Measurements from ENCODE around the gene POM121L2. TPM values are rescaled to one million over a fixed set of nuclear protein-coding genes. Genes with fewer than 3 reads are reported as not detected.

POM121L2 gene
- total and polyA plus RNA-seq, 2 of the 13 experiments (the other 11 are each of a cell fraction or from before 2014, with no cell fraction given) = not detected

- TF ChIP-seq ZNF382 (CRISPR knock-in tag; IDR thresholded peaks at IDR 0.05; ENCODE audit: borderline replicate concordance) (no peak), PITX1 (CRISPR knock-in tag; IDR thresholded peaks at IDR 0.05) (peak; percentile 41; the same call in 1 of the 2 replicates), ZNF530 (CRISPR knock-in tag; IDR thresholded peaks at IDR 0.05; ENCODE audit: low read depth) (no peak), CEBPB (IDR thresholded peaks at IDR 0.05; ENCODE audit: borderline replicate concordance, low read depth, low read length) (no peak), MXI1 (IDR thresholded peaks at IDR 0.05; ENCODE audit: borderline replicate concordance, low read depth, low read length) (no peak), RARA (CRISPR knock-in tag; IDR thresholded peaks at IDR 0.05) (no peak), ZNF724P (CRISPR knock-in tag; IDR thresholded peaks at IDR 0.05; ENCODE audit: borderline replicate concordance) (no peak), CENPT (CRISPR knock-in tag; IDR thresholded peaks at IDR 0.05; ENCODE audit: low read depth) (no peak), SIN3A (IDR thresholded peaks at IDR 0.05; ENCODE audit: borderline replicate concordance, low read depth, low read length) (0 out of 2 replicates have a peak, but pooled peaks have one; percentile 21), MAFF (IDR thresholded peaks at IDR 0.05; ENCODE audit: low read depth, low read length) (peak; percentile 32; the same call in 1 of the 2 replicates), PRDM4 (CRISPR knock-in tag; IDR thresholded peaks at IDR 0.05; ENCODE audit: borderline replicate concordance) (no peak), MED8 (CRISPR knock-in tag; IDR thresholded peaks at IDR 0.05; ENCODE audit: insufficient replicate concordance) (no peak), CHD2 (IDR thresholded peaks at IDR 0.05; ENCODE audit: low read depth, low read length) (no peak), DPF2 (CRISPR knock-in tag; IDR thresholded peaks at IDR 0.05; ENCODE audit: borderline replicate concordance, low read depth) (0 out of 2 replicates have a peak, but pooled peaks have one; percentile 22), SNRNP70 (IDR thresholded peaks at IDR 0.05; ENCODE audit: low read depth, low read length) (no peak), FOSL1 (CRISPR knock-in tag; IDR thresholded peaks at IDR 0.05; ENCODE audit: borderline replicate concordance) (no peak), MXD4 (CRISPR knock-in tag; IDR thresholded peaks at IDR 0.05) (0 out of 2 replicates have a peak, but pooled peaks have one; percentile 51), ZNF160 (CRISPR knock-in tag; IDR thresholded peaks at IDR 0.05) (no peak), ZNF331 (CRISPR knock-in tag; IDR thresholded peaks at IDR 0.05) (peak; percentile 90)
- TF ChIP-seq, protein P1, sequence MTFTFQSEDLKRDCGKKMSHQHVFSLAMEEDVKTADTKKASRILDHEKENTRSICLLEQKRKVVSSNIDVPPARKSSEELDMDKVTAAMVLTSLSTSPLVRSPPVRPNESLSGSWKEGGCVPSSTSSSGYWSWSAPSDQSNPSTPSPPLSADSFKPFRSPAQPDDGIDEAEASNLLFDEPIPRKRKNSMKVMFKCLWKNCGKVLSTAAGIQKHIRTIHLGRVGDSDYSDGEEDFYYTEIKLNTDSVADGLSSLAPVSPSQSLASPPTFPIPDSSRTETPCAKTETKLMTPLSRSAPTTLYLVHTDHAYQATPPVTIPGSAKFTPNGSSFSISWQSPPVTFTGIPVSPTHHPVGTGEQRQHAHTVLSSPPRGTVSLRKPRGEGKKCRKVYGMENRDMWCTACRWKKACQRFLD (CRISPR knock-in tag; IDR thresholded peaks at IDR 0.05; ENCODE audit: borderline replicate concordance) = no peak
- TF ChIP-seq, protein P2, sequence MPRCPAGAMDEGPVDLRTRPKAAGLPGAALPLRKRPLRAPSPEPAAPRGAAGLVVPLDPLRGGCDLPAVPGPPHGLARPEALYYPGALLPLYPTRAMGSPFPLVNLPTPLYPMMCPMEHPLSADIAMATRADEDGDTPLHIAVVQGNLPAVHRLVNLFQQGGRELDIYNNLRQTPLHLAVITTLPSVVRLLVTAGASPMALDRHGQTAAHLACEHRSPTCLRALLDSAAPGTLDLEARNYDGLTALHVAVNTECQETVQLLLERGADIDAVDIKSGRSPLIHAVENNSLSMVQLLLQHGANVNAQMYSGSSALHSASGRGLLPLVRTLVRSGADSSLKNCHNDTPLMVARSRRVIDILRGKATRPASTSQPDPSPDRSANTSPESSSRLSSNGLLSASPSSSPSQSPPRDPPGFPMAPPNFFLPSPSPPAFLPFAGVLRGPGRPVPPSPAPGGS (CRISPR knock-in tag; IDR thresholded peaks at IDR 0.05) = no peak
- TF ChIP-seq, protein P3, sequence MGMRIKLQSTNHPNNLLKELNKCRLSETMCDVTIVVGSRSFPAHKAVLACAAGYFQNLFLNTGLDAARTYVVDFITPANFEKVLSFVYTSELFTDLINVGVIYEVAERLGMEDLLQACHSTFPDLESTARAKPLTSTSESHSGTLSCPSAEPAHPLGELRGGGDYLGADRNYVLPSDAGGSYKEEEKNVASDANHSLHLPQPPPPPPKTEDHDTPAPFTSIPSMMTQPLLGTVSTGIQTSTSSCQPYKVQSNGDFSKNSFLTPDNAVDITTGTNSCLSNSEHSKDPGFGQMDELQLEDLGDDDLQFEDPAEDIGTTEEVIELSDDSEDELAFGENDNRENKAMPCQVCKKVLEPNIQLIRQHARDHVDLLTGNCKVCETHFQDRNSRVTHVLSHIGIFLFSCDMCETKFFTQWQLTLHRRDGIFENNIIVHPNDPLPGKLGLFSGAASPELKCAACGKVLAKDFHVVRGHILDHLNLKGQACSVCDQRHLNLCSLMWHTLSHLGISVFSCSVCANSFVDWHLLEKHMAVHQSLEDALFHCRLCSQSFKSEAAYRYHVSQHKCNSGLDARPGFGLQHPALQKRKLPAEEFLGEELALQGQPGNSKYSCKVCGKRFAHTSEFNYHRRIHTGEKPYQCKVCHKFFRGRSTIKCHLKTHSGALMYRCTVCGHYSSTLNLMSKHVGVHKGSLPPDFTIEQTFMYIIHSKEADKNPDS (CRISPR knock-in tag; IDR thresholded peaks at IDR 0.05) = no peak
These were observed 20.9 kb upstream of the POM121L2 start (continued) for GRCh38 chr6:27332692-27333641.

All from HepG2 (cell line).